Measurements from ENCODE around the gene MGAT5B. TPM values are rescaled to one million over a fixed set of nuclear protein-coding genes. Genes with fewer than 3 reads are reported as not detected.

Gene MGAT5B
- total and polyA plus RNA-seq, 2 donors (not counting 1 experiment from before 2014, with no cell fraction given): 0.15 to 37.8 TPM

- no peak overlapping the region for H3K4me3 ChIP-seq (ENCODE audit: control extremely low read depth in 1 of 5, extremely low read depth in 1 of 5, insufficient read depth in 1 of 5, low read depth in 2 of 5, low read length in 4 of 5)
- CTCF ChIA-PET: no interaction called here
- Mint-ChIP-seq H3K4me1 (no peaks in the 10 kb centered on the region), H3K4me3 (no peak overlapping the region), H3K27me3 (peaks cover 40% of the 10 kb centered on the region), H3K9me3 (ENCODE audit: insufficient read depth) (peaks cover 2% of the 10 kb centered on the region), H3K27ac (no peak overlapping the region)
- intact Hi-C loops (cut with micrococcal nuclease): no loop called here
- H3K4me2 ChIP-seq (replicated peaks; ENCODE audit: low read depth, low read length, poor library complexity, severe bottlenecking): no peak overlapping the region
- TF ChIP-seq EZH2 (IDR thresholded peaks at IDR 0.05; ENCODE audit: borderline replicate concordance, insufficient read depth, low read depth, low read length, poor library complexity, severe bottlenecking): no peak
- TF ChIP-seq, protein P1, sequence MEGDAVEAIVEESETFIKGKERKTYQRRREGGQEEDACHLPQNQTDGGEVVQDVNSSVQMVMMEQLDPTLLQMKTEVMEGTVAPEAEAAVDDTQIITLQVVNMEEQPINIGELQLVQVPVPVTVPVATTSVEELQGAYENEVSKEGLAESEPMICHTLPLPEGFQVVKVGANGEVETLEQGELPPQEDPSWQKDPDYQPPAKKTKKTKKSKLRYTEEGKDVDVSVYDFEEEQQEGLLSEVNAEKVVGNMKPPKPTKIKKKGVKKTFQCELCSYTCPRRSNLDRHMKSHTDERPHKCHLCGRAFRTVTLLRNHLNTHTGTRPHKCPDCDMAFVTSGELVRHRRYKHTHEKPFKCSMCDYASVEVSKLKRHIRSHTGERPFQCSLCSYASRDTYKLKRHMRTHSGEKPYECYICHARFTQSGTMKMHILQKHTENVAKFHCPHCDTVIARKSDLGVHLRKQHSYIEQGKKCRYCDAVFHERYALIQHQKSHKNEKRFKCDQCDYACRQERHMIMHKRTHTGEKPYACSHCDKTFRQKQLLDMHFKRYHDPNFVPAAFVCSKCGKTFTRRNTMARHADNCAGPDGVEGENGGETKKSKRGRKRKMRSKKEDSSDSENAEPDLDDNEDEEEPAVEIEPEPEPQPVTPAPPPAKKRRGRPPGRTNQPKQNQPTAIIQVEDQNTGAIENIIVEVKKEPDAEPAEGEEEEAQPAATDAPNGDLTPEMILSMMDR (IDR thresholded peaks at IDR 0.05): no peak
- no peak for DNase-seq
- H3K9me3 ChIP-seq (ENCODE audit: control extremely low read depth in 1 of 3, control insufficient read depth in 2 of 3, insufficient read depth in 1 of 3, low read length in 2 of 3): peaks cover 0 to 2% (median 0%) of the 10 kb centered on the region in 3 donors
- no peak overlapping the region for H3K9ac ChIP-seq (ENCODE audit: low read length)
- no peaks in the 10 kb centered on the region for H4K20me1 ChIP-seq (ENCODE audit: control insufficient read depth, insufficient read depth, low read length, poor library complexity, severe bottlenecking)
- POLR2A ChIA-PET: no interaction called here
- WGBS (ENCODE audit: insufficient coverage): 93% methylated on average over 28 of the region's 28 CpGs
- H3K36me3 ChIP-seq (replicated peaks in 1 of 2; ENCODE audit: control extremely low read depth in 1 of 2, control insufficient read depth in 1 of 2, extremely low read depth in 1 of 2, insufficient read depth in 2 of 2, low read length in 1 of 2): no peaks in the 10 kb centered on the region
- H3K79me2 ChIP-seq (ENCODE audit: control insufficient read depth, insufficient read depth, low read length): no peaks in the 10 kb centered on the region
- H2AFZ ChIP-seq (ENCODE audit: insufficient read depth, low read depth, low read length, poor library complexity, severe bottlenecking): no peak overlapping the region
- H3K27ac ChIP-seq (ENCODE audit: low read length in 2 of 2): no peak overlapping the region
- H3K4me1 ChIP-seq (ENCODE audit: control insufficient read depth in 2 of 2, insufficient read depth in 2 of 2, low read length in 2 of 2): no peaks in the 10 kb centered on the region
- ATAC-seq (ENCODE audit: low read depth): no peak
- peaks cover 0 to 11% (median 2%) of the 10 kb centered on the region in 4 experiments for H3K27me3 ChIP-seq (replicated peaks in 1 of 4; ENCODE audit: control extremely low read depth in 1 of 4, control insufficient read depth in 3 of 4, insufficient read depth in 4 of 4, low read length in 3 of 4)
Measured at GRCh38 chr17:76912421-76913164, 44.4 kb downstream of the MGAT5B start.

DNA sequence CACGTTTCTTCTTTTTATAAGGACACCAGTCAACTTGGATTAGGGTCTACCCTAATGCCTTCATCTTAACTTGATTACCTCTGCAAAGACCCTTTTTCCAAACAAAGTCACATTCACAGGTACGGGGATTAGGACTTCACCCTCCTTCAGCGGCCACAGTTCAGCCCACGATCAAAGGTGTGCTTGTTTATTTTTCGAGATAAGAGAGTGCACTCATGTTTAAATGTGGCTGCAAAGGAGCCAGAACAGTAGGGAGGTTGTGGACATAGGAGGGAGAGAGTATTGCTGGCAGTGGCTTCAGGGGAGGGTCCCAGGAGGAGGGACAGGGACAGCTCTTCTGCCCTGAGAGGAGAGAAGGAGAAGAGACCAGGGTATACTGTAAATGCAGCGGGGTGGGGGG is 46.7 kb downstream of the MGAT5B start:
- no peak overlapping the region for H3K27ac ChIP-seq (ENCODE audit: low read length in 2 of 2)
- H2AFZ ChIP-seq (ENCODE audit: insufficient read depth, low read depth, low read length, poor library complexity, severe bottlenecking): no peak overlapping the region
- H3K9ac ChIP-seq (ENCODE audit: low read length): no peak overlapping the region
- intact Hi-C loops (cut with micrococcal nuclease): no loop called here
- no peaks in the 10 kb centered on the region for H3K9me3 ChIP-seq (ENCODE audit: control extremely low read depth in 1 of 3, control insufficient read depth in 2 of 3, insufficient read depth in 1 of 3, low read length in 2 of 3)
- H3K9me3 Mint-ChIP-seq (ENCODE audit: insufficient read depth): peaks cover 2% of the 10 kb centered on the region
- ChIA-PET POLR2A (no interaction called here), CTCF (no interaction called here)
- peaks cover 0 to 5% (median 2%) of the 10 kb centered on the region in 4 experiments for H3K27me3 ChIP-seq (replicated peaks in 1 of 4; ENCODE audit: control extremely low read depth in 1 of 4, control insufficient read depth in 3 of 4, insufficient read depth in 4 of 4, low read length in 3 of 4)
- DNase-seq (no peak), ATAC-seq (ENCODE audit: low read depth) (no peak)
- H4K20me1 ChIP-seq (ENCODE audit: control insufficient read depth, insufficient read depth, low read length, poor library complexity, severe bottlenecking): no peaks in the 10 kb centered on the region
- H3K4me3 Mint-ChIP-seq: no peak overlapping the region
- H3K4me1 Mint-ChIP-seq: no peaks in the 10 kb centered on the region
- H3K36me3 ChIP-seq (replicated peaks in 1 of 2; ENCODE audit: control extremely low read depth in 1 of 2, control insufficient read depth in 1 of 2, extremely low read depth in 1 of 2, insufficient read depth in 2 of 2, low read length in 1 of 2): no peaks in the 10 kb centered on the region
- WGBS (ENCODE audit: insufficient coverage): 92% methylated on average over 6 of the region's 6 CpGs
- no peak overlapping the region for H3K27ac Mint-ChIP-seq
- H3K4me1 ChIP-seq (ENCODE audit: control insufficient read depth in 2 of 2, insufficient read depth in 2 of 2, low read length in 2 of 2): no peaks in the 10 kb centered on the region
- no peak overlapping the region for H3K4me3 ChIP-seq (ENCODE audit: control extremely low read depth in 1 of 5, extremely low read depth in 1 of 5, insufficient read depth in 1 of 5, low read depth in 2 of 5, low read length in 4 of 5)
- H3K27me3 Mint-ChIP-seq: peaks cover 42% of the 10 kb centered on the region
- TF ChIP-seq, protein P1 (IDR thresholded peaks at IDR 0.05): no peak
- no peak overlapping the region for H3K4me2 ChIP-seq (replicated peaks; ENCODE audit: low read depth, low read length, poor library complexity, severe bottlenecking)
- no peaks in the 10 kb centered on the region for H3K79me2 ChIP-seq (ENCODE audit: control insufficient read depth, insufficient read depth, low read length)

Data from B cell (primary cell).